Right atrium auricular region (tissue), 2 donors: ENCODE results near the gene SUPT20HL1. TPM values are rescaled to one million over a fixed set of nuclear protein-coding genes. Genes with fewer than 3 reads are reported as not detected.
"Not testable (repeated sequence)": the region's sequence is repeated elsewhere in the genome, so short reads cannot be mapped to it uniquely, and the experiment has no call there.

ENCODE experiments used
- DNase-seq: peaks from one replicate; pipeline ENCODE4 v3.0.0-alpha.2; 2019; ENCODE audit warnings: low spot score
- H3K27ac ChIP-seq, 2 donors: fragments of 200-600 bp; sonication (generic); 1 replicate in 1 of 2; 2 replicates in 1 of 2; pipeline ENCODE4 v1.5.1; 2016 to 2019
- H3K27me3 ChIP-seq, 2 donors: fragments of 200-600 bp; sonication (generic); one replicate each; pipeline versions ENCODE4 v1.5.1 to v1.6.0; 2017 to 2019
- H3K36me3 ChIP-seq: fragments of 200-600 bp; sonication (generic); one replicate; pipeline ENCODE4 v1.5.1; 2016
- H3K4me1 ChIP-seq, 2 donors: fragments of 200-600 bp; sonication (generic); one replicate each; pipeline versions ENCODE4 v1.5.1 to v1.6.0; 2017 to 2019
- H3K4me3 ChIP-seq, 2 donors: fragments of 200-600 bp; sonication (generic); 1 replicate in 1 of 2; 2 replicates in 1 of 2; pipeline ENCODE4 v1.5.1; 2017 to 2019; ENCODE audit warnings: mild to moderate bottlenecking in 1 of 2, moderate library complexity in 1 of 2
- H3K9me3 ChIP-seq, 2 donors: fragments of 200-600 bp; sonication (generic); one replicate each; pipeline ENCODE4 v1.5.1; 2019
- CTCF ChIP-seq, 2 donors: fragments of 200-600 bp; sonication (generic); IDR thresholded peaks; one replicate each; pipeline ENCODE4 v1.5.1; 2019; ENCODE audit warnings: antibody characterized with exemption in 2 of 2
- total RNA-seq, 2 donors: library from RNA; depleted of rRNA; stranded (reverse); fragments of >200 nt; gene quantifications; one replicate each; pipeline ENCODE4 v1.1.0, GENCODE V29; 2016

Gene SUPT20HL1
- total RNA-seq, 2 donors from 2014 or later: not detected

DNA sequence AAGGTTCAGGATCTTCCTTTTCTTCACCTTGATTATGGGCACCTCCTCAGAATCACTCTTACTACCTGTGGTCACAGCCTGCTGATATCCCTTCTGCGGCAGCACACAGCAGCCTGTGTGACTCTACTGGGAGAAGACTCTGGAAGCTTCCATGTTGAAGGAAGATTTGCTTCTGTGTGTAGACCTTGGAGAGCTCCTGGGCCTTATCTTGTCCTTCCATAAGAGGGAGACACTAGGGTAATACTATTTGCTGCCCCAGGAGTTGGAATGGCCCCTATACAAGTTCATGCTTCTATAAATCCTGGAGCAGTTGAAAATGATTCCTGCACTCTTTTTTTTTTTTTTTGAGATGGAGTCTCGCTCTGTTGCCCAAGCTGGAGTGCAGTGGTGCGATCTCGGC is 10.2 kb upstream of the SUPT20HL1 start:
- no peaks in the 10 kb centered on the region for H3K9me3 ChIP-seq
- DNase-seq: no peak
- no peaks in the 10 kb centered on the region for H3K4me1 ChIP-seq
- no peaks in the 10 kb centered on the region for H3K27me3 ChIP-seq
- no peaks in the 10 kb centered on the region for H3K36me3 ChIP-seq
- TF ChIP-seq CTCF (IDR thresholded peaks at IDR 0.05): no peak
- H3K4me3 ChIP-seq: no peak overlapping the region
- no peak overlapping the region for H3K27ac ChIP-seq

GRCh38 chrX:24355095-24355494 is 5.3 kb upstream of the SUPT20HL1 start:
- H3K4me1 ChIP-seq: no peaks in the 10 kb centered on the region
- H3K36me3 ChIP-seq: no peaks in the 10 kb centered on the region
- no peak for DNase-seq
- H3K9me3 ChIP-seq: no peaks in the 10 kb centered on the region
- no peak for TF ChIP-seq CTCF (IDR thresholded peaks at IDR 0.05)
- H3K27me3 ChIP-seq: no peaks in the 10 kb centered on the region
- H3K27ac ChIP-seq: no peak overlapping the region
- H3K4me3 ChIP-seq: no peak overlapping the region

DNA sequence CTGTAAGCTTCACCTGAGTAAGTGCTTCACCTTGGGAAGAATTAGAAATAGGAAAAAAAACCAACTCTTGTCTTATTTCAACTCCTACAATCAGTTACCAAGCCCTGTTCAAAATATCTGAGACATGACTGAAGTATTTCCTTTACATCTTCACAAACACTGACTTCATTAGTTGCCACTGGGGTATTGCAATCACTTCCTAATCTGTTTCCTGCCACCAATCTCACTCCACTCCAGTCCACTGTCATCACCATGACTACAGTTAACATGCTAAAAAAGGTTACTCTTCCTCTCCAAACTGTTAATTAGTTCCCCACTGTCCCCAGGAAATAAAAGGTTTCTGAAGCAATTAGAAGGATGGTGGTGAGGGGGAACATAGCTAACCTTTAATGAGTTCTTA is 3.3 kb upstream of the SUPT20HL1 start:
- Histone ChIP-seq H3K36me3 (no peaks in the 10 kb centered on the region), H3K27me3 (no peaks in the 10 kb centered on the region), H3K4me1 (no peaks in the 10 kb centered on the region), H3K27ac (no peak overlapping the region), H3K9me3 (no peaks in the 10 kb centered on the region), H3K4me3 (no peak overlapping the region)
- no peak for DNase-seq
- no peak for TF ChIP-seq CTCF (IDR thresholded peaks at IDR 0.05)

- H3K4me3 ChIP-seq, H3K27ac ChIP-seq, H3K27me3 ChIP-seq, DNase-seq, H3K4me1 ChIP-seq, H3K36me3 ChIP-seq, H3K9me3 ChIP-seq: not testable (repeated sequence)
These were observed 1.8 kb downstream of the SUPT20HL1 start for GRCh38 chrX:24362089-24362745.

- DNase-seq, H3K27ac ChIP-seq: not testable (repeated sequence)
These were observed 3.2 kb downstream of the SUPT20HL1 start for GRCh38 chrX:24363432-24364181.

DNA sequence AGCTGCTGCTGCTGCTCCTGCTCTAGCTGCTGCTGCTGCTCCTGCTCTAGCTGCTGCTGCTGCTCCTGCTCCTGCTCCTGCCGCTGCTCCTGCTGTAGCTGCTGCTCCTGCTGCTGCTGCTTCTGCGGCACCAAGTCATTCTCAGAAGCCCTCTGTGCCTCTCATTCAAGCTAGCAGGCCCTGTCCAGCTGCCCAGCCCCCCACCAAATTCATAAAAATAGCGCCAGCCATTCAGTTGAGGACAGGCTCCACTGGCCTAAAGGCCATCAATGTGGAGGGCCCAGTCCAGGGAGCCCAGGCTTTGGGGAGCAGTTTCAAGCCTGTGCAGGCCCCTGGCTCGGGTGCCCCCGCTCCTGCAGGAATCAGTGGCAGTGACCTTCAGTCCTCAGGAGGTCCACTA is 3.9 kb downstream of the SUPT20HL1 start:
- H3K9me3 ChIP-seq: no peaks in the 10 kb centered on the region
- no peaks in the 10 kb centered on the region for H3K27me3 ChIP-seq
- H3K4me1 ChIP-seq: no peaks in the 10 kb centered on the region
- no peak overlapping the region for H3K27ac ChIP-seq
- no peak for DNase-seq
- no peak for TF ChIP-seq CTCF (IDR thresholded peaks at IDR 0.05)
- no peaks in the 10 kb centered on the region for H3K36me3 ChIP-seq
- no peak overlapping the region for H3K4me3 ChIP-seq

More at GRCh38 chrX:24363432-24364181, 3.2 kb downstream of the SUPT20HL1 start:
- H3K27me3 ChIP-seq, H3K4me3 ChIP-seq, H3K9me3 ChIP-seq, H3K4me1 ChIP-seq, H3K36me3 ChIP-seq: not testable (repeated sequence)
